ENCODE measurements around the gene KLHL11. TPM values are rescaled to one million over a fixed set of nuclear protein-coding genes. Genes with fewer than 3 reads are reported as not detected.

The KLHL11 gene
- total and polyA plus RNA-seq, 2 donors (not counting 1 experiment from before 2014, with no cell fraction given): 8.7 to 24.4 TPM

DNA sequence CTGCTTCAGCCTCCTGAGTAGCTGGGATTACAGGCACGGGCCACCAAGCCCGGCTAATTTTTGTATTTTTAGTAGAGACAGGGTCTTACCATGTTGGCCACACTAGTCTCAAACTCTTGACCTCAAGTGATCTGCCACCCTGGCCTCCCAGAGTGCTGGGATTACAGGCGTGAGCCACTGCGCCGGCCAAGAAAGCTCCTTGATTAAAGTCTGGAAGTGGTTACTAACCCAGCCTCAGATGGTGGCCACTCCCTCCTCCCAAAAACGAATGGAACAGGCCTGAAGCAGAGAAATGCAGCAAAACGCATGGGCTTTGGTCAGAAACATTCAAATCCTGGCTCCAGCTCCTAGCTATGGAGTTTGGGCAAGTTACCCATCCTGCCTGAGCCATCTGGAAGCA is 41.1 kb downstream of the KLHL11 start:
- no peaks in the 10 kb centered on the region for H3K4me1 ChIP-seq (ENCODE audit: control insufficient read depth, extremely low read depth, insufficient read depth, low read length)
- no peak overlapping the region for H3K9ac ChIP-seq (ENCODE audit: insufficient read depth, low read length)
- H3K36me3 ChIP-seq (ENCODE audit: control insufficient read depth, insufficient read depth, low read length): peaks cover 17% of the 10 kb centered on the region
- no peaks in the 10 kb centered on the region for H3K27me3 ChIP-seq (ENCODE audit: control insufficient read depth, insufficient read depth, low read length)
- no peak overlapping the region for H3K4me2 ChIP-seq (ENCODE audit: extremely low read depth, insufficient read depth, low read length)
- TF ChIP-seq, protein P1, sequence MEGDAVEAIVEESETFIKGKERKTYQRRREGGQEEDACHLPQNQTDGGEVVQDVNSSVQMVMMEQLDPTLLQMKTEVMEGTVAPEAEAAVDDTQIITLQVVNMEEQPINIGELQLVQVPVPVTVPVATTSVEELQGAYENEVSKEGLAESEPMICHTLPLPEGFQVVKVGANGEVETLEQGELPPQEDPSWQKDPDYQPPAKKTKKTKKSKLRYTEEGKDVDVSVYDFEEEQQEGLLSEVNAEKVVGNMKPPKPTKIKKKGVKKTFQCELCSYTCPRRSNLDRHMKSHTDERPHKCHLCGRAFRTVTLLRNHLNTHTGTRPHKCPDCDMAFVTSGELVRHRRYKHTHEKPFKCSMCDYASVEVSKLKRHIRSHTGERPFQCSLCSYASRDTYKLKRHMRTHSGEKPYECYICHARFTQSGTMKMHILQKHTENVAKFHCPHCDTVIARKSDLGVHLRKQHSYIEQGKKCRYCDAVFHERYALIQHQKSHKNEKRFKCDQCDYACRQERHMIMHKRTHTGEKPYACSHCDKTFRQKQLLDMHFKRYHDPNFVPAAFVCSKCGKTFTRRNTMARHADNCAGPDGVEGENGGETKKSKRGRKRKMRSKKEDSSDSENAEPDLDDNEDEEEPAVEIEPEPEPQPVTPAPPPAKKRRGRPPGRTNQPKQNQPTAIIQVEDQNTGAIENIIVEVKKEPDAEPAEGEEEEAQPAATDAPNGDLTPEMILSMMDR (conservative IDR thresholded peaks at IDR 0.05 in 1 of 2, IDR thresholded peaks at IDR 0.05 in 1 of 2; ENCODE audit: low read depth in 1 of 2, low read length in 2 of 2): no peak
- no peak for TF ChIP-seq EZH2 (IDR thresholded peaks at IDR 0.05; ENCODE audit: low read length, missing control alignments)
- no peak overlapping the region for H2AFZ ChIP-seq (ENCODE audit: low read length)
- no peak overlapping the region for H3K27ac ChIP-seq (ENCODE audit: insufficient read depth, low read length)
- H3K4me3 ChIP-seq (replicated peaks in 1 of 4; ENCODE audit: control extremely low read depth in 1 of 4, insufficient read depth in 1 of 4, low read depth in 3 of 4, low read length in 4 of 4): no peak overlapping the region
- H4K20me1 ChIP-seq (ENCODE audit: control insufficient read depth, extremely low read depth, insufficient read depth, low read length): no peaks in the 10 kb centered on the region
- H3K9me3 ChIP-seq (ENCODE audit: control insufficient read depth, insufficient read depth, low read depth, low read length): no peaks in the 10 kb centered on the region
- no peak for DNase-seq (ENCODE audit: low read depth in 2 of 2)
- H3K79me2 ChIP-seq (ENCODE audit: control insufficient read depth, insufficient read depth, low read length): no peaks in the 10 kb centered on the region

DNA sequence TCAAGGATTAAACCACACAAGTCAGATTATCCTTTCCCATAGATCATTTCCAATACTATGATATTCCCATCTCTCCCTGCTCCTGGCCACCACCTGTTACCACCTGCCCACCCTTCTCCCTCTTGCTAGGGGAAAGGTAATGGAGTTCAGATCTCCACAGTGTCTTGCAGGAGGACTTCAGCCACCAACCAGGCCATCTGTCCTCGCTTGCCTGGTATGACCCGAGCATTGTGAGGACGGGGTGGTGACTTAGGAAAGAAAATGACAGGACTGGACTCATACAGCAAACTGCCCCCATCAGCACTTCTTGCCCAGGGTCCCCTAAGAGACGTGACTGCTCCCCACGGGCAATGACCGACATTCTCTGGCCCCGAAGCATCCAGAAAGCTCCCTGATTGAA is 41.6 kb downstream of the KLHL11 start:
- H4K20me1 ChIP-seq (ENCODE audit: control insufficient read depth, extremely low read depth, insufficient read depth, low read length): no peaks in the 10 kb centered on the region

DNA sequence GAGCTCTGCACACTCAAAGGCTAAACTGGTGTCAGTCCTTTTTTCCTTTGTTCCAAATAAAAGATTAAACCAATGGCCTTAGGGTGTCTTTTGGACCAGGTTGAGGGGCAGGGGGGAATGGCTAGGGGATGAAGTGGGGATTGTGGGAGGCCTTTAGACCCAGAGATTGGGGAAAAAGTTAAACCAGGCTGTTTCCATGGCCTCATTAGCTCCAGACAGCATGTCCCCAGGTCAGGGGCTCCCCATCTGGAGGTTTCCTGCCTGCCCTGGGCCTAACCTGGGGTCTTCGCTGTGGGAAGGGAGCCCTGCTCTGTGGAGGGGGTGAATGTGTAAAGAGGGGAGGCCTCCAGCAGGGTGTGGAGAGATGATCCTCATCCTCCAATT is 42.1 kb downstream of the KLHL11 start:
- Histone ChIP-seq H3K9me3 (ENCODE audit: control insufficient read depth, insufficient read depth, low read depth, low read length) (no peaks in the 10 kb centered on the region), H2AFZ (ENCODE audit: low read length) (no peak overlapping the region), H4K20me1 (ENCODE audit: control insufficient read depth, extremely low read depth, insufficient read depth, low read length) (no peaks in the 10 kb centered on the region), H3K4me3 (replicated peaks in 1 of 4; ENCODE audit: control extremely low read depth in 1 of 4, insufficient read depth in 1 of 4, low read depth in 3 of 4, low read length in 4 of 4) (no peak overlapping the region), H3K4me2 (ENCODE audit: extremely low read depth, insufficient read depth, low read length) (no peak overlapping the region), H3K27me3 (ENCODE audit: control insufficient read depth, insufficient read depth, low read length) (no peaks in the 10 kb centered on the region), H3K79me2 (ENCODE audit: control insufficient read depth, insufficient read depth, low read length) (no peaks in the 10 kb centered on the region), H3K36me3 (ENCODE audit: control insufficient read depth, insufficient read depth, low read length) (peaks cover 20% of the 10 kb centered on the region), H3K27ac (ENCODE audit: insufficient read depth, low read length) (no peak overlapping the region), H3K9ac (ENCODE audit: insufficient read depth, low read length) (no peak overlapping the region), H3K4me1 (ENCODE audit: control insufficient read depth, extremely low read depth, insufficient read depth, low read length) (no peaks in the 10 kb centered on the region)
- TF ChIP-seq EZH2 (IDR thresholded peaks at IDR 0.05; ENCODE audit: low read length, missing control alignments): no peak
- TF ChIP-seq, protein P1 (conservative IDR thresholded peaks at IDR 0.05 in 1 of 2, IDR thresholded peaks at IDR 0.05 in 1 of 2; ENCODE audit: low read depth in 1 of 2, low read length in 2 of 2): no peak
- no peak for DNase-seq (ENCODE audit: low read depth in 2 of 2)

More for the DNA sequence above, 41.6 kb downstream of the KLHL11 start:
- H3K36me3 ChIP-seq (ENCODE audit: control insufficient read depth, insufficient read depth, low read length): peaks cover 17% of the 10 kb centered on the region
- H3K4me2 ChIP-seq (ENCODE audit: extremely low read depth, insufficient read depth, low read length): no peak overlapping the region
- H2AFZ ChIP-seq (ENCODE audit: low read length): no peak overlapping the region
- no peaks in the 10 kb centered on the region for H3K27me3 ChIP-seq (ENCODE audit: control insufficient read depth, insufficient read depth, low read length)
- H3K9me3 ChIP-seq (ENCODE audit: control insufficient read depth, insufficient read depth, low read depth, low read length): no peaks in the 10 kb centered on the region
- no peak overlapping the region for H3K27ac ChIP-seq (ENCODE audit: insufficient read depth, low read length)
- no peaks in the 10 kb centered on the region for H3K4me1 ChIP-seq (ENCODE audit: control insufficient read depth, extremely low read depth, insufficient read depth, low read length)
- TF ChIP-seq EZH2 (IDR thresholded peaks at IDR 0.05; ENCODE audit: low read length, missing control alignments): no peak
- TF ChIP-seq, protein P1 (conservative IDR thresholded peaks at IDR 0.05 in 1 of 2, IDR thresholded peaks at IDR 0.05 in 1 of 2; ENCODE audit: low read depth in 1 of 2, low read length in 2 of 2): no peak
- no peak overlapping the region for H3K9ac ChIP-seq (ENCODE audit: insufficient read depth, low read length)
- no peak for DNase-seq (ENCODE audit: low read depth in 2 of 2)
- no peaks in the 10 kb centered on the region for H3K79me2 ChIP-seq (ENCODE audit: control insufficient read depth, insufficient read depth, low read length)
- no peak overlapping the region for H3K4me3 ChIP-seq (replicated peaks in 1 of 4; ENCODE audit: control extremely low read depth in 1 of 4, insufficient read depth in 1 of 4, low read depth in 3 of 4, low read length in 4 of 4)
